CD4-positive, alpha-beta T cell treated with Interleukin-17A for 1 hour (primary cell): ENCODE results near the gene GRIK4.
"Not testable (repeated sequence)": the region's sequence is repeated elsewhere in the genome, so short reads cannot be mapped to it uniquely, and the experiment has no call there.

Experiments
- DNase-seq: peaks from one replicate; pipeline ENCODE4 v3.0.0-alpha.2; 2020

GRIK4 gene

DNA sequence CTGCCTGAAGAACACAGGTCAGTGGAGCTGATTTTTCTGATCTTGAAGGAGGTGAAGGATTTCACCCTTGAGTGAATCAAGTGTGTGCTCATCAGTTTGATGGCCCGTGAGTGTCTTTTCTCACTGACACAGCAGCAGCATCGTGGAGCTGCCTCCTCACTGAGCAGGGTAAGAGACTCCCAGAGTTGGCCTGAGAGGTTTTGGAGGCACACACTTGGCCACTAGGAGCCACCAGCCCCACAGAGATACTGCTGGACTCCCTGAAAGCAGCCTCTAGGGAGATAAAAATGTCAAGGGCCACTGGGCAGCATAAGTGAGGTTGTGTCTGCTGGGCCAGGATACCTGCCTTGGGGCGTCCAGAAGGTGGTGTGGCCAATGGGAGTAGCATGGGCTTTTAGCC is 245.4 kb downstream of the GRIK4 start:
- DNase-seq = no peak

- DNase-seq = no peak
Measured at GRCh38 chr11:120759046-120759445, 247.5 kb downstream of the GRIK4 start.

GRCh38 chr11:120765710-120766109 is 254.2 kb downstream of the GRIK4 start:
- not testable (repeated sequence) for DNase-seq

DNA sequence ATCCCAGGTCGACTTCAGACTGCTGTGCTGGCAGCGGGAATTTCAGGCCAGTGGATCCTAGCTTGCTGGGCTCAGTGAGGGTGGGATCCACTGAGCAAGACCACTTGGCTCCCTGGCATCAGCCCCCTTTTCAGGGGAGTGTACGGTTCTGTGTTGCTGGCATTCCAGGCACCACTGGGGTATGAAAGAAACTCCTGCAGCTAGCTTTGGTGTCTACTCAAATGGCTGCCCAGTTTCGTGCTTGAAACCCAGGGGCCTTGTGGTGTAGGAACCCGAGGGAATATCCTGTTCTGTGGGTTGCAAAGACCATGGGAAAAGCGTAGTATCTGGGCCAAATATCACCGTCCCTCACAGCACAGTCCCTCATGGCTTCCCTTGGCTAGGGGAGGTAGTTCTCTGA is 254.8 kb downstream of the GRIK4 start:
- no peak for DNase-seq

- DNase-seq = no peak
Measured at GRCh38 chr11:120768949-120769348, 257.4 kb downstream of the GRIK4 start.

- no peak for DNase-seq
Measured at GRCh38 chr11:120769906-120770305, 258.4 kb downstream of the GRIK4 start.

- DNase-seq = no peak
Measured at GRCh38 chr11:120771551-120772060, 260.1 kb downstream of the GRIK4 start.

DNA sequence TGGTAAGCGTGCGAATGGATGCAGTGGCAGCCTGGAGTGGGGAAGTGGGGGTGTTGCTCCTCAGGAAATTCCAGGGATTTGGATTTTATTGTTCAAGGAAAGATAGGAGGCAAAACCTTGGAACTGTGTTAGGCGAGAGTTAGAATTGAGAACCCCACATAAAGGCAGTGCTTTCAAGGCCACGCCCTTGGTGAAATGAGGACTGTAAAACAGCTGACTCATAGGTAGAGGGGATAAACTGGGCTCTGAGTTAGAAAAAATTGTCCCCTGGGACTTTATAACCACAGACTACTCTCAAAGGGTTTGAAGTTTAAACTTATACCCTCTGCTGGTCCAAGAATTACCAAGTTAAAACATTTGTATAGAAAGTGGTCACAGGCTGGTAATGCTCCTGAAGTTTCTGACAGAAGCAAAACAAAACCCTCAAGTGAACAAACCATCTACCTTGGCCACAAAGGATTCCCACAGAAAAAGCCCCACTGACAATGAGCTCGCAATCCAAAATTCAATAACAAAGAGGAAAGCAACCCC is 262.0 kb downstream of the GRIK4 start:
- no peak for DNase-seq

DNA sequence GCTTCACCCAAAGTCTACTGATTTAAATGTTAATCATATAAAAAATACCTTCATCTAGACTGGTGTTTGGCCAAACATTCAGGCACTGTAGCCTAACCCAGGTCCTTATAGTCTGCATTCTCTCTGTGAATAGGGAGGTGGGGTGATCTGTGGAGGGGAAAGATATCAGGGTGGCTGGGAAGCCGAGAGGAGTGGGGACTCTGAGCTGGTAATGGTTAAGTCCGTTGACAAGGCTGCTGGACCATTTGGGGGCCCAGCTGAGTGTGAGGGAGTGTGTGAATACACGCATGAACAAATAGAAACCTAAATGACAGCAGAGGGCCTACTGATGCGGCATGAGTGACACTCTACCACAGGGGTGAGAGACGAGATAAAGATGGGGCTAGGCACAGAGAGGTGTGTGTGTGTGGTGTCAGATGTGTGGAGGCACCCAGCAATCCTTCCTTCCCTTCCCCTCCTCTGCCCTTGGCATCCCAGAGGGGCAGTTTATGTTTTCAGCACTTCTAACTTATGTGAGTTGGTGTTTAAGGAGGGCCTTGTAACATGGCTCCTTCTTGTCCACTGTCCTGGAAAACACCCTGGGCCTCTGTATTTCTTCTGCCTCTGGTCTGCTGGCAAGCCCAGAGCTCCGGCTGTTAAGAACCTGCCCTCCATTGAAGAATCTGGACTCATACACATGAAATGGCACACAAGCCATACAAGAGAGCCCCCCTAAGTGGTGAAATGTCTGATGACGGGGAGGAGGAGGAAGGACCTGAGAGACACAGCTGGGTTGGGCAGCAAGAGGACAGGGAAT is 263.2 kb downstream of the GRIK4 start:
- no peak for DNase-seq

DNA sequence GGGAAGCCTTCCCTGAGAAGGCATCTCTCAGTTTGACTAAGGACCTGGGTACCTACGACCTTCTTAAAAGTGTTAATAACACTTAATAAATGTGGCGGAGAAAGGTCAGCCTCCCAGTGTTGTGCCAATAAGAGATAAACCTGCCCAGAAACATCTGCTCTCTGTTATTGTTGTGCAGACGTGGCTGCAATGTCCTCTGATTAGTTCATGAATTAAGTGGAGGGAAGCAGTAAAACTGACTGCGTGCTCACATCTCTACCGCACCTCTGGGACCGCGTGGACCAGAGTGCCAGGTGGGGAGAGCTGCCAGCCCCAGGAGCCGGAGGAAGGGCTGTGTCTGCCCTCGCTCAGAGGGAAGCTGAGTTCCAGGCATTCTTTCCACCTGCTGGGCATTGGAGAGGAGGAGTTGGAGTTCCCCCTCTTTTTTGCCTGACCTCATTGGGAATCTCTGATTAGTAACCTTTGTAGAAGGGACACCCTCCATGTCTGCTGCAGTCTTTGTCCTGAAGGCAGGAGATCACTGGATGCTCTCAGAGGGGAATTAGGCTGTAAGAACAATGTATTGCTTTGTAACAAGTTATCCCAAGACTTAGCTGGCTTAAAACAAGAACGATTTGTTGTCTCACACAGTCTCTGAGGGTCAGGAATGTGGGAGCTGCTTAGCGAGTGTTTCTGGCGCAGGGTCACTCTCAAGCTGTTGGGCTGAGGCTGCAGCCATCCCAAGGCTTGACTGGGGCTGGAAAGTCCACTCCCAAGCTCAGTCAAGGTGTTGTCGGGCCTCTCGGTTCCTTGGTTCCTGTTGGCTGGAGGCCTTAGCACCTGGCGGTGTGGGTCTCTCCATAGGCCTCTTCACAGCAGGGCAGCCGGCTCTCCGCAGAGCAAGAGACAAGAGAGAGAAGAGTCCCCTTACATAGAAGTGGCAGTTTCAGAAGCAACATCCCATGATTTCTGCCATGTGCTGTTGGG is 264.7 kb downstream of the GRIK4 start:
- no peak for DNase-seq

GRCh38 chr11:120778685-120779490 is 267.3 kb downstream of the GRIK4 start:
- DNase-seq = no peak

GRCh38 chr11:120780239-120780638 is 268.7 kb downstream of the GRIK4 start:
- no peak for DNase-seq

DNA sequence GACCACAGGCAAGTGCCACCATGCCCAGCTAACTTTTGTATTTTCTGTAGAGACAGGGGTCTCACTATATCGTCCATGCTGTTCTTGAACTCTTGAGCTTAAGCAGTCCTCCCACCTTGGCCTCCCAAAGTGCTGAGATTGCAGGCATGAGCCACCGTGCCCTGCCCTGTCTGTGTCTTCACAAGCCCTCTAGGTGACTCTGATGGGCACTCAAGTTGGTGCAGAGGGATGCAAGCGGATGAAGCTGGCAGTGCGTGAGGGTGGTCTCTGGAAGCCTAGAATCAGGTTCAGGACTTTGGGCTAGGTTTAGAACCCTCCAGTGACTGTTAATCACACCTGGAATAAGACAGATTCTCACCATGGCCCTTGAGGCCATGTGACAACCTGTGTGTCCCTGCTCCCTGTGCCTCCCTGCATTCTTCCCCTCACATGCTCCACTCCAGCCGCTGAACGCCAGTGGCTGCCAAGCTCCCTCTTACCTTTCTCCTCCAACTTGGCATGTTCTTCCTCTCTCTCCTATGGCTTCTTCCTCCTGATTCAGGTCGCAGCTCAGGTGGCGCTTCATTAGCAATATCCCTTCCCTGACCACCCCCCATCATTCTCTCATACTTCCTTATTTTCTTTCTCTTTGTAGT is 270.1 kb downstream of the GRIK4 start:
- DNase-seq = no peak

DNA sequence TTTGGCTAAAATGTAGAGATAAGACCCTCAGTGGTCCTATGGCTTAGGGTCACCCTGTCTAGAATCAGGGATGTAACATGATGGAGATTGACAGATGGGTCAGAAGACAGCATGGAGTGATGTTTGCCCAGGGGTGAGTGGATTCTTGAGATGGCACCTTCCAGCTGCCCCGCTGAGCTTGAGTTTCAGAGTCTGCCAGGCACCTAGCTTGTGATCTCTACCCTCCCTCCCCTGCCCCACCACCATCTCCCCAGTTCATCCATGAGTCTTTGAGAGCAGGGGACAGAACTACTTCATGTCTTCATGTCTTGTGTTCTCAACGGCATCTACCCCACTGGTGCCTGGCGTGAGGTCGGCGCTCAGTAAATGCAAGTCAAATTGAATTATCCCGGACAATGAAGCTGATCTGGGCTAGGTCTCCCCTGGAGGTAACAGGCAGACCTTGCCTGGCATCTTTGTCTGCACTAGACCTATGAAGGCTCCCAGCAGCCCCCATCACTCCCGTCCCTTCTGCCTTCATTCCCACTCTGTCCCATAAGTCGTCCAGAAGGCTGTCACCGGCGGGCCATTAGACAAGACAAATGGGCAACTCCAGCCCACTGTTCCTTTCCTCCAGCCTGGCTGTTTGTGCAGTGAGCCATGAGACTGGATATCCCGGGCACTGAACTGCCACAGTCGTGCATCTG is 273.2 kb downstream of the GRIK4 start:
- no peak for DNase-seq

DNA sequence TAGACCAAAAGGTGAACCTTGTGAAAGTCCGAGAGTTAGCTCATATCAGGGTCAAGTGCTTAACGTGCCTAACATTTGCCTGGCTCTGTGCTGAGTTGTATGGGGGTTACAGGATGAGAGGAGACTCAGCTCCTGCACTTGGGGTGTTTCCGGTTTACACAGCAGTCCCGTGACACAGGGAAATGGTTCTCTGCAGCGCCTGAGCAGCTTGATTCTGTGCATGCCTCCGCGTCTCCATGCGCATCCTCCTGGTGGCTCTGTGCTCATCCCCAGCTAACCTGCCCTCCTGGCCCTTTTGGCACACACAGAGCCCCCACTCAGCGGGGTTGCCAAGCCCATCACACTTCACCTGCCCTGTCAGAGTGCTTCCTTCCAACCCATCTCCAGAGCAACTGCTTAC is 274.0 kb downstream of the GRIK4 start:
- DNase-seq = no peak

DNA sequence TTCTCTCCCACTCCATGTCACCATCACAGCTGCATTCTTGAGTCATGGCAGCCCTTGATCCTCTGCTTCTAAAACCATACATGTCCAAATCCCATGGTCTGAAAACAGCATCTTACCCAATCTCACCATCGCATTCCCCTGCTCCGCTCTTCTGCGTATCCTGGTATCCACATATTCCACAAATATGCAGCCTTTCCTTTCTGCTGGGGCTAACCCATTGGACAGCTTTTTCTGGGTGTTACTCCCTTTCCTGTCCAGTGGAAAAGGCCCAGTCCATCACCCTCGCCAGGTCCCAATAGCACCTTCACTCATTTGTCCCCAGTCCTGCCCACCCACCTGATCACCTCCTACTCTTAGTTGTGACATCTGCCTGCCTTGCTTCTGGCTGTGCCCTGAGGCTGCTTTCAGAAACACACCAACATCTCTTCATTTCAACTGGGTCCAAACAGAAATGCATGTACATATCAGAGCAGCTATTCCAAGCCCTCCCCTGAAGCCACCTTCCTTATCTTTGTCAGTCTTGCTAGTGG is 274.7 kb downstream of the GRIK4 start:
- no peak for DNase-seq

DNA sequence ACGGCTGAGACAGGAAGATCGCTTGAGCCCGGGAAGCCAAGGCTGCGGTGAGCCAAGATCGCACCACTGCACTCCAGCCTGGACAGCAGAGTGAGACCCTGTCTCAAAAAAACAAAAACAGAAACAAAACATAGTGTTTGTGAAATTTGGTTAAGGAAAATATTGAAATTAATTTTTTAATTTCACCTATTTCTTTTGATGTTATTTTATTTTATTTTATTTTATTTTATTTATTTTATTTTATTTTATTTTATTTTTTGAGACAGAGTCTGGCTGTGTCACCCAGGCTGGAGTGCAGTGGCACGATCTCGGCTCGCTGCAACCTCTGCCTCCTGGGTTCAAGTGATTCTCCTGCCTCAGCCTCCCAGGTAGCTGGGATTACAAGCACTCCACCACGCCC is 275.7 kb downstream of the GRIK4 start:
- DNase-seq = not testable (repeated sequence)

DNA sequence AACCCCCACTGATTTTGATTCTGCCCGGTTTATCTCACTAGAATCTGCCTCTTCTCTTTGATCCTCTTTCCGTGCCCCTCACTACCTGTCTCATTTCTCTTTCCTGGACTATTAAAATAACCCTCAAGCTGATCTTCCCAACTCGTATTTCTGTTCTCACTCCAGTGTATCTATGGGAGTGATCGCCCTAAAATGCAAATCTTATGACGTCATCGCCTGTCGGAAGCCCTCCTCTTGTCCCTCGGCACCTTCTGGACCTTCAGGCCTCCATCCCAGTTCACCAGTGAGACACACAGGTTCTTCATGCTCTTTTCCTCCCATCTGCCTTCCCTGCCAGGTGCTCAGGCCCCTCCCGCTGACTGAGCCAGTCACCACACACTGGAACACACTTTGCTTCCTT is 277.8 kb downstream of the GRIK4 start:
- no peak for DNase-seq

- DNase-seq = no peak
Measured at GRCh38 chr11:120792306-120792705, 280.8 kb downstream of the GRIK4 start.

- DNase-seq = no peak
Measured at GRCh38 chr11:120793150-120793549, 281.6 kb downstream of the GRIK4 start.

GRCh38 chr11:120793806-120794479 is 282.4 kb downstream of the GRIK4 start:
- no peak for DNase-seq
